ENCODE results near the gene CIT.
A peak's percentile ranks its signal among the peaks of the same experiment; 100 is the strongest.
"Not testable (repeated sequence)": the region's sequence is repeated elsewhere in the genome, so short reads cannot be mapped to it uniquely, and the experiment has no call there.

CIT gene

GRCh38 chr12:119669744-119670472 is 207.2 kb downstream of the CIT start:
- no peak for DNase-seq

GRCh38 chr12:119668324-119668841 is 208.7 kb downstream of the CIT start:
- DNase-seq, result no peak

DNA sequence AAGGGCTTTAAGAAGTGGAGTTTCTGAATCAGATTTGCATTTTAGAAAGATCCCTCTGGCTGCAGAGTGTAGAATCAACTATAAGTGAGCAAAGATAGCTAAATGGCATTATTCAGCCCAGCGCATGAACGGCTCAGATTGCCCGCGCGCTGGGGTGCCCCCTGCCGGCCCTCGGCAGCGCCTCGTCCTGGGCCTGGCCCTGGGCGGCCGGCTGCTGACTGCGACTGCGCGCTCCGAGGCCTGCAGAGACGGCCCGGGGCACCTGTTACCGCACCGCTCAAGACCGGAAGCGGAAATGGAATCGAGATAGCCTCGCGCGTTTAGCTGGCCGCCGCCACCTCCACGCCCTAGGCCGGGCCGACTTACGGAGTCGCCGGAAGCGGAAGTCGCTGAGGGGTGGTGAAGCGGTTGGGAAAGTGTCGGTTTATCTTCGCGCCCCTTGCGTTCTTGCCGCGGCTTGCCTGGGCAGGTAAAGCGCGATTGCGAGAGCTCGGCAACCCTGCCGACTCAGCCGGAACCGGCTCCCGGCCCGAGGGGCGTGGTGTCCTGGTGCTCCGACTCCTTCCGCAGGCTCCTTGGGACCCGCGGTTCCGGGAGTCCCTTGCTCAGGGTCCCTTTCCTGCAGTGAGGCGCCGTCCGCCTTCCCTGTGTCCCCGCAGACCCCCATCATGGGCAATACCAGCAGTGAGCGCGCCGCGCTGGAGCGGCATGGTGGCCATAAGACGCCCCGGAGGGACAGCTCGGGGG is 209.4 kb downstream of the CIT start, which contains the start of gene PRKAB1:
Gene PRKAB1, plus strand, starts transcription at position 557 of the 747 bp plus-strand sequence. Its CDS starts 112 bp downstream, at position 669.
- peak; percentile 99 for DNase-seq

DNA sequence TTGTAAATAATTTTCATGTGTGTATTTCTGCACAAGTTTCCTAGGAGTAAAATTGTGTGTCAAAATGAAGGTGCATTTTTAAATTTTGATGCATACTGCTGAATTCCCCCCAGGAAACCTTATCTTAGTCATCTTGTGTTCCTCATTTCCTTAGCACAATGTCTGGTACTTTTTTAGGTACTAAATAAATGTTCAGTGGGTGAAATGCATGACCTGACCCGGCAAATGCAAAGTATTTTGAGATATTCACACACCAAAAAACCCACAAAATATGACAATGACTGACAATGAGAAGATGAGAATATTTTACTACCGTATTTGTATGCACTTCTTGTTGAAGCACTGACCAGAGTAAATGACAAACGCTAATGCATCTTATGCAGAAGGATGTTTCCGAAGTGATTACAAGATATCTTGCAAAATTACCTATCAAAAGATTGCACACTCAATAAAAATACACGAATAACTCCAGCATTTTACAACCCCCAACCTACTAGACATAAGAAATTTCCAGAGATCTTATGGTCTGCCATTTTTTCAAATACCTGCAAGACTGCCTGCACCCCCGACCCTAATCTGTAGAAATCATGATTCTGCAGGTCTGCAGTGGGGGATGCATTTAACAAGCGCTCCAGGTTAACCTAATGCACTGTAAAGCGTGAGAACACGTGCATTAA is 210.1 kb downstream of the CIT start:
- DNase-seq, result peak; percentile 42

GRCh38 chr12:119666226-119666795 is 210.8 kb downstream of the CIT start:
- DNase-seq, result no peak

DNA sequence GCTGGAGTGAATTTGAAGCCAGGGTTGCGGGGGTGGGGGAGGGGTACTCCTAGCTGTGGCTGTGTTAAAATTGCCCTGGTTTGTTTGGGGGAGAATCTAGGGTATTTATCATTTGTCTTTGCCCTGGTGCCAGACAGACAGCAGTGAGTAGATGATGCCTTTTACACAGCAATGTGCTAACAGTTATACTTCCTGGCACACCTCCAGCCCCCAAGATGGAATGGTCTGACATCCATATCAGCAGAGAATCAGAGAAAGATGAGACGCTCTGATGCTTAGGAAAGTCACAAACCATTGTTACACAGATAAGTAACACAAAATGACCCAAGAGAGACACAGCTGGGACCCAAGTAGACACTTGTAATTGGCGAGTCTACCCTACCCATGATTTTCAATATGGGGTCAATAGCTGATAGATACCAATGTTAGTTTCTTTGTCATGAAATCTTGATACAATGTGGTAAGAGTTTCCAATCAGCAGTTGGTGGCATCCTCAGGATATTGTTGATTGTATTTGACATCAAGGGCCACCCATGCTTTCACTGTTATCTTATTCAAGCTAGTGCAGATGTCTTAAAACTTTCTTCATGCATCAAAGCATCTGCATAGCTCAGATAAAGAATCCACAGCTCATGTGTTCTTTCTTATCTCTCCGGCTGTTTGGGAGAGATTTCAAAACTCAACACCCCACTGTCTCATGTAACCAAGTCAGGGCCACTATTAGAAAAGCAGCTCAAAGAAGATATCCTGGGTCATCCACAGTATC is 211.8 kb downstream of the CIT start:
- DNase-seq, result no peak

GRCh38 chr12:119664642-119665041 is 212.5 kb downstream of the CIT start:
- no peak for DNase-seq

GRCh38 chr12:119661882-119662281 is 215.2 kb downstream of the CIT start:
- DNase-seq, result no peak

DNA sequence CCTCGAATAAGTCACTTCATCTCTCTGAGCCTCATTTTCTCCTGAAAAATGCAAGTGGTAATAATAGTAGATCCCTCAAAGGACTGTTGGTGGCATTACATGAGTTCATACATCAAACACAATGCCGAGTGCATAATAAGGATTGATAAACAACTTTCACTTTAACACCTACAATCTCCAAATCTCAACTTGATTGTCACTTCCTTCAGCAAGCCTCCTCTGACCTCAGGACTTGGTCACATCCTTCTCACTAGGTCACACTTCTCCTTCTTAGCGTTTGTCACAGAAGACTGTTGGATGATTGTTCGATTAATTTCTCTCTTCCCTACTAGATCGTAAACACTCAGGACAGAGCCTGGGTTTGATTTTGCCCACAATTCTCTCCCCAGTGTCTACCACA is 217.0 kb downstream of the CIT start:
- no peak for DNase-seq

DNA sequence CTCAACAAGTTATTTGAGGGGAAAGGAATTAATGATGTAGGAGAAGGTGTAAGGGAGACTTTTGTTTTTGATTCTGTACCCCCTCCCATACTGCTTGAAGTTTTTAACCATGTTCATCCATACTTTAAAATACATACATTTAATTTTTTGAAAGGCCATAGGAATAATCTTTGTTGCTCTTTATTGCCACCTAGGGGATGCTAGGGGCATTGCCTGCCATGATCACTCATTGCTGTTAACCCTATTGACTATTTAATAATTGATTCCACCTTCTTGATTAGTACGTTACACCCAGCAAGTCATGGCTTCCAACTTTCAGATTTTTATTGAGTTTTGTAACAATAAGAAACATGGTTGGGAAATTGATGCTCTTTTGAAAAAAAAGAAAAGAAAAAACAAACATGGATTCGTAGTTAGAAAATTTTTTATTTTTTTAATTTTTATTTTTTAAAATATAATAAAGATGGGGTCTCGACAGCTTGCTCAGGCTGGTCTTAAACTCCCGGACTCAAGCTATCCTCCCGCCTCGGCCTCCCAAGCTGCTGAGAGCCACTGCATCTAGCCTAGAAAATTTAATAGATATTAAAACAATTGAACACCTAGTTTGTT is 217.7 kb downstream of the CIT start:
- DNase-seq, result no peak

DNA sequence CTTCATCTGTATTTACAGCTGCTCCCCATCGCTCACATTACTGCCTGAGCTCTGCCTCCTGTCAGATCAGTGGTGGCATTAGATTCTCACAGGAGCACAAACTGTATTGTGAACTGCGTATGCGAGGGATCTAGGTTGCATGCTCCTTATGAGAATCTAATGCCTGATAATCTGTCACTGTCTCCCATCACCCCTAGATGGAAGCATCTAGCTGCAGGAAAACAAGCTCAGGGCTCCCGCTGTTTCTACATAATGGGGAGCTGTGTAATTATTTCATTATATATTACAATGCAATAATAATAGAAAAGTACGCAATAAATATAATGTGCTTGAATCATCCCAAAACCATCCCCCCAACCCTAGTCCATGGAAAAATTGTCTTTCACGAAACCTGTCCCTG is 219.0 kb downstream of the CIT start:
- DNase-seq, result not testable (repeated sequence)

GRCh38 chr12:119657001-119657400 is 220.1 kb downstream of the CIT start:
- not testable (repeated sequence) for DNase-seq

DNA sequence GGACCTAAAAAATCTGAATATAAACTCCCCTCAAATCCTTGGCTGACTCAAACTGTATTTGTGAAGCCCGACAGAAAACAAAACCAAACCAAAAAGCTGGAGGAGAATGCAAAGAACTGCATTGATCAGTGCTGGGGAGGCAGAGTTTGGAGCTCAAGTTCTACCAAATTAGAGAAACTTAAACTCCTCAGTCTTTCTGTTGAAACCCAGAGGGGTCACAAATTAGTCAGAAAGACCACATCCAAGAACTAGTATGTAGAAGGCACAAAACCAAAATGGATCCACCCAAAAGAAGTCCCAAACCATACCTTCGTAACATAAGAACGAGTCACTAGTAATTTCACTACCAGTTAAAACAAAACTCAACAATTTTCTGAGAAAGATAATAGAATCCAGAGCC is 224.5 kb downstream of the CIT start:
- no peak for DNase-seq

DNA sequence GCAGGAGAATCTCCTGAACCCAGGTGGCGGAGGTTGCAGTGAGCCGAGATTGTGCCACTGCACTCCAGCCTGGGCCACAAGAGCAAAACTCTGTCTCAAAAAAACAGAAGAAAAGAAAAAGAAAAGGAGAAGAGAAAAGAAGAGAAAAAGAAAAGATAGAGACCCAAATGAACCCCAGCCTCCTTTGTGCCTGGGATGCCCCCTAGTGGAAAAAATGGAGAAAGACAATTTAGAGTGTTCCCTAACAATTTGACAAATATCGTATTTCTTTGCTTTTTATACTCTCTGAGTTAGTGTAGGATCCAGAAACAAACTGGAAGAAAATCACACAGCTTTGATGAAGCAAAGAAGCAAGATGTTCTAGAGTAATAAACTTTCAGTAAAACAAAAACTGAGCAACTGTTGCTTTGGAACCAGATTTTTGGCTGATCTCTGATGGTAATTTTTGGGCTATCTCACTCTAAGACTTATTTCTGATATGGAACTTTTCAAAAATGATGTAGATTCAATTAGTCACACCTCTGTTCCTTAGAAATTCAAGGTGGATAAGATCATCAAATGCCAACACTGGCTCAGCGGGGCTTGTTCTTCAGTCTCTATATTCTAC is 227.8 kb downstream of the CIT start:
- DNase-seq, result no peak

DNA sequence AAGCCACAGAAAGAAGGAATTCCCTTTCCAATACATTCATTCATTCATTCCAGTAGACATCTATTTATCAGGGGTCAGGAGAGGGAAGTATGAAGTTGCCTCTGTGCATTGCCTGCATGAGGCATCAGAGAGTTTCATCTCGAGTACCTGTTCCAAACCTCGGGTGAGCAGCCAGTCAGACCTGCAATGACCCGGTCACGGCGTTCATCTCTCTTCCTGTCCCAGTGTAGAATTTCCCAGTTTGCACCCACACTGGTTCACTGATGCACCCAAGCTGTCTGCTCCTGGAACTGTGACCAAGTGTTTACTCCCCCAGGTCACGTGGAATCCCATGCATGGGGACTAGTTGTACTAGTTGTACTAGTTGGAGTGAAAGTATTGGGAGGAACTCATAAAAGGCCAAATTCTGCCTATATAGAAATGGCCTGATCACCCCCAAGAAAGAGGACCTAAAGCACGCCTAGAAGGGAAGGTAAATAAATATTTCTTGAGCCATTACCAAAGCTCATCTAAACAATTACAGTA is 231.5 kb downstream of the CIT start:
- no peak for DNase-seq

DNA sequence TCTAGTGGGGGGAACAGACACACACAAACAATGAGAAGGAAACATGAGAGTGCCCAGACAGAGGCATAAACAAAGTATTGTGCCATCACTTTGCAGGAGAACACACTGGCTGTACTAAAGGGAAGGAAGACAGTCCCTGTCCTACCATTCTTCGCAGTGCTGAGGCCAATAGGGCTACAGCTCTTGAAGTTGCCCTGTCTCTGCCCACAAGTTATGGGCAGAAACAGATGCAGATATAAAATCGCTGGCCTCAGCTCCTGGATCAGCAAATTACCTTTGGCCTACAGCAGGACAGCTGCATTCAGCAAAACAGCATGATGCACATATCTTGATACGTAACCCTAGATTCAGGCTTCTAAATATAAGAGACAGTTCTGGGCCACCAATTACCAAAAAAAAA is 232.2 kb downstream of the CIT start:
- no peak for DNase-seq

DNA sequence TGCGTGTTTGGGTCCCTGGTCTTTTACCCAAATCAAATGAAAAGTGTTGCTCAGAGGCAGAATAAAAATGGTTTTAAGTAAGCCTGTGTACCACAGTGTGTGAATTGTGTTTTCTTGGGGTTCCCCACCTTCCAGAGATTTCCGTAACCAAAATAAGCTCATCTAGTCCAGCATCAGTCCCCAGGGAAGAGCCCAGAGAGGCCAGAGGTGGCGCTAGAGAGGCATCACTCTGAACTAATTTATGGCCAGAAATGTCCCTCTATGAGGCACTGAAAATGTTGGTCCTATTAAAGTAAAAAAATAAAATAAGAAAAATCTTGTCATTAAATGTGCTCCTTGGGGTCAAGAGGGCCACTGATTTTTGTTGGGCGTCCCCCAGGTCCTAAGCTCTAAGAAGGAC is 234.1 kb downstream of the CIT start:
- no peak for DNase-seq

Data from NCI-H2171 (cell line).